ENCODE data around the gene METTL24. TPM values are rescaled to one million over a fixed set of nuclear protein-coding genes. Genes with fewer than 3 reads are reported as not detected.

Gene METTL24
- total RNA-seq, 1 donor from 2014 or later: 28.1 TPM

- Mint-ChIP-seq H3K4me3 (no peak overlapping the region), H3K36me3 (no peaks in the 10 kb centered on the region), H3K4me1 (peaks cover 2% of the 10 kb centered on the region), H3K27ac (no peak overlapping the region), H3K9me3 (no peaks in the 10 kb centered on the region), H3K27me3 (ENCODE audit: low read depth) (no peaks in the 10 kb centered on the region)
- DNase-seq (ENCODE audit: low spot score in 2 of 2, unreplicated experiment in 2 of 2): no peak
- TF ChIP-seq, protein P1, sequence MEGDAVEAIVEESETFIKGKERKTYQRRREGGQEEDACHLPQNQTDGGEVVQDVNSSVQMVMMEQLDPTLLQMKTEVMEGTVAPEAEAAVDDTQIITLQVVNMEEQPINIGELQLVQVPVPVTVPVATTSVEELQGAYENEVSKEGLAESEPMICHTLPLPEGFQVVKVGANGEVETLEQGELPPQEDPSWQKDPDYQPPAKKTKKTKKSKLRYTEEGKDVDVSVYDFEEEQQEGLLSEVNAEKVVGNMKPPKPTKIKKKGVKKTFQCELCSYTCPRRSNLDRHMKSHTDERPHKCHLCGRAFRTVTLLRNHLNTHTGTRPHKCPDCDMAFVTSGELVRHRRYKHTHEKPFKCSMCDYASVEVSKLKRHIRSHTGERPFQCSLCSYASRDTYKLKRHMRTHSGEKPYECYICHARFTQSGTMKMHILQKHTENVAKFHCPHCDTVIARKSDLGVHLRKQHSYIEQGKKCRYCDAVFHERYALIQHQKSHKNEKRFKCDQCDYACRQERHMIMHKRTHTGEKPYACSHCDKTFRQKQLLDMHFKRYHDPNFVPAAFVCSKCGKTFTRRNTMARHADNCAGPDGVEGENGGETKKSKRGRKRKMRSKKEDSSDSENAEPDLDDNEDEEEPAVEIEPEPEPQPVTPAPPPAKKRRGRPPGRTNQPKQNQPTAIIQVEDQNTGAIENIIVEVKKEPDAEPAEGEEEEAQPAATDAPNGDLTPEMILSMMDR (IDR thresholded peaks at IDR 0.05; ENCODE audit: unreplicated experiment): no peak
Observed at GRCh38 chr6:110398778-110399177, 40.6 kb upstream of the METTL24 start.

DNA sequence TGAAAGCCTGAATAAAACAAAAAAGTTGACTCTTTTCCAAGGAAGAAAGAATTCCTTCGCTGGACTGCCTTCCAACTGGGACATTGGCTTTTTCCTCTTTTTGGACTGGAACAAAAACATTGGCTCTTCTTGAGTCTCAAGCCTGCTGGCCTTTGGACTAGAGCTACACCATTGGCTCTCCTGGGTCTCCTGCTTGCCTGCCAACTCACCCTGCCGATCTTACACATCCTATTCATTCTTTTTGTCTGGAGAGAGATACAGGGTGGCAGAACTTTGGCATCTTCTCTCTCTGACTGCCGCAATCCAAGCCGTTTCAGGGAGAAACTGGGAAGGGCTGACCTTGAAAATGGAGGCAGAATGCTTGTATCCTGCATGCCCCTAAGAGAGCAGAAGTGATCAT is 37.1 kb upstream of the METTL24 start:
- peaks cover 16% of the 10 kb centered on the region for H3K4me1 Mint-ChIP-seq
- TF ChIP-seq, protein P1 (IDR thresholded peaks at IDR 0.05; ENCODE audit: unreplicated experiment): no peak
- no peaks in the 10 kb centered on the region for H3K27me3 Mint-ChIP-seq (ENCODE audit: low read depth)
- H3K36me3 Mint-ChIP-seq: no peaks in the 10 kb centered on the region
- H3K9me3 Mint-ChIP-seq: no peaks in the 10 kb centered on the region
- no peak overlapping the region for H3K27ac Mint-ChIP-seq
- H3K4me3 Mint-ChIP-seq: no peak overlapping the region
- no peak for DNase-seq (ENCODE audit: low spot score in 2 of 2, unreplicated experiment in 2 of 2)

- Mint-ChIP-seq H3K36me3 (no peaks in the 10 kb centered on the region), H3K27me3 (ENCODE audit: low read depth) (no peaks in the 10 kb centered on the region), H3K27ac (no peak overlapping the region), H3K9me3 (no peaks in the 10 kb centered on the region), H3K4me1 (peaks cover 24% of the 10 kb centered on the region), H3K4me3 (no peak overlapping the region)
- TF ChIP-seq, protein P1 (IDR thresholded peaks at IDR 0.05; ENCODE audit: unreplicated experiment): no peak
- no peak for DNase-seq (ENCODE audit: low spot score in 2 of 2, unreplicated experiment in 2 of 2)
Observed at GRCh38 chr6:110394409-110394808, 36.3 kb upstream of the METTL24 start.

GRCh38 chr6:110392727-110393126 is 34.6 kb upstream of the METTL24 start:
- H3K27me3 Mint-ChIP-seq (ENCODE audit: low read depth): no peaks in the 10 kb centered on the region
- H3K4me1 Mint-ChIP-seq: peaks cover 37% of the 10 kb centered on the region
- DNase-seq (ENCODE audit: low spot score in 2 of 2, unreplicated experiment in 2 of 2): no peak
- TF ChIP-seq, protein P1 (IDR thresholded peaks at IDR 0.05; ENCODE audit: unreplicated experiment): no peak
- H3K9me3 Mint-ChIP-seq: no peaks in the 10 kb centered on the region
- no peak overlapping the region for H3K27ac Mint-ChIP-seq
- no peak overlapping the region for H3K4me3 Mint-ChIP-seq
- no peaks in the 10 kb centered on the region for H3K36me3 Mint-ChIP-seq

DNA sequence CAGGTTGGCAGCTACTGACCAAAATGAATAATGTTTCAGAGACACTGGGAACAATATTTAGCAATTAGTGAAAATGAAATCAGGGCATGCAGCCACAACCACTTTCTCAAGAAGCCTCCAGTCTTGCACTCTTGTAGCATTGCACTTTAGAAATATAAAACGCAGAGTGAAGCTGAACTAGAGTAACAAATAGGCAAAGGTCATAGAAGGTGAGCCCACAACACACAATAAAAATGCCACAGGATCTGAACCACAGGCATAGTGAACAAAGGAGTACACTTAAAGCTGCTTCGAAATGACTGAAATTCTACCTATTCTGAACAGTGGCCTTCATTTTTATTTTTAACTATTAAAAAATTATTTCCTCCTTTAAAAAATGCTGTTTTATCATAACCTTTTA is 32.3 kb upstream of the METTL24 start:
- no peak overlapping the region for H3K27ac Mint-ChIP-seq
- H3K36me3 Mint-ChIP-seq: no peaks in the 10 kb centered on the region
- TF ChIP-seq, protein P1 (IDR thresholded peaks at IDR 0.05; ENCODE audit: unreplicated experiment): no peak
- no peak for DNase-seq (ENCODE audit: low spot score in 2 of 2, unreplicated experiment in 2 of 2)
- peaks cover 40% of the 10 kb centered on the region for H3K4me1 Mint-ChIP-seq
- H3K27me3 Mint-ChIP-seq (ENCODE audit: low read depth): no peaks in the 10 kb centered on the region
- H3K9me3 Mint-ChIP-seq: no peaks in the 10 kb centered on the region
- H3K4me3 Mint-ChIP-seq: no peak overlapping the region

Measured in mesothelial cell of epicardium (in vitro differentiated cells).